ENCODE results near the gene VAV2.

DNA sequence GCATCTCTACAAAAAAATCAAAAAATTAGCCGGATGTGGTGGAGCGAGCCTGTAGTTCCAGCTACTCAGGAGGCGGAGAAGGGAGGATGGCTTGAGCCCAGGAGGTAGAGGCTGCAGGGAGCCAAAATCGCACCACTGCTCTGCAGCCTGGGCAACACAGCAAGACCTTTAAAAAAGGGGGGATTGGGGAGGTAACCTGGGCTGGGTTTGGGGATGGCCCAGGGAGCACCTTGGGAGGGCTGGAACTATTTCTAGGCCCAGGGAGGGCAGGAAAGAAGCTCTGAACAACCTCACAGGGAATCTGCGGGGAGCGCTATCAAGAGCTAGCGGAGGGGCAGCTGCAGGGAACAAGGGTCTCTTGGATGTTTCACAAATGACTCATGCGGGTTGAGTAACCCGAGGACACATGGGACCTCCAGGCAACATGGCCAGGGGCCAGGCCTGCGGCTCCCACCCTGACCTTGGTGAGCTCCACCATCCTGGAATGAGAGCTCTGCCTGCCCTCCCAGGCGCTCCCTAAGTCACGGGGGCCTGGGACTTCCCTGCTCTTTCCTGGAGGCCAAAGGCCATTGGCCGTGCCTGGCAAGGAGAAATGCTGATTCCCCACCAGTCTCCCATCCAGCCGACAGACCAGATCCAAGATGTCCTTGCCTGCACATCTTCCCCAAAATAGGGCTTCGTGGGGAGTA, 277.4 kb downstream of the VAV2 start:
- TF ChIP-seq, protein P1, sequence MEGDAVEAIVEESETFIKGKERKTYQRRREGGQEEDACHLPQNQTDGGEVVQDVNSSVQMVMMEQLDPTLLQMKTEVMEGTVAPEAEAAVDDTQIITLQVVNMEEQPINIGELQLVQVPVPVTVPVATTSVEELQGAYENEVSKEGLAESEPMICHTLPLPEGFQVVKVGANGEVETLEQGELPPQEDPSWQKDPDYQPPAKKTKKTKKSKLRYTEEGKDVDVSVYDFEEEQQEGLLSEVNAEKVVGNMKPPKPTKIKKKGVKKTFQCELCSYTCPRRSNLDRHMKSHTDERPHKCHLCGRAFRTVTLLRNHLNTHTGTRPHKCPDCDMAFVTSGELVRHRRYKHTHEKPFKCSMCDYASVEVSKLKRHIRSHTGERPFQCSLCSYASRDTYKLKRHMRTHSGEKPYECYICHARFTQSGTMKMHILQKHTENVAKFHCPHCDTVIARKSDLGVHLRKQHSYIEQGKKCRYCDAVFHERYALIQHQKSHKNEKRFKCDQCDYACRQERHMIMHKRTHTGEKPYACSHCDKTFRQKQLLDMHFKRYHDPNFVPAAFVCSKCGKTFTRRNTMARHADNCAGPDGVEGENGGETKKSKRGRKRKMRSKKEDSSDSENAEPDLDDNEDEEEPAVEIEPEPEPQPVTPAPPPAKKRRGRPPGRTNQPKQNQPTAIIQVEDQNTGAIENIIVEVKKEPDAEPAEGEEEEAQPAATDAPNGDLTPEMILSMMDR (IDR thresholded peaks at IDR 0.05) = no peak
- TF ChIP-seq POLR2AphosphoS5 (IDR thresholded peaks at IDR 0.05) (no peak), POLR2A (IDR thresholded peaks at IDR 0.05; ENCODE audit: low read depth) (no peak)

Measured in esophagus muscularis mucosa (tissue), 3 donors.